CD4-positive, CD25-positive, alpha-beta regulatory T cell (primary cell): ENCODE results near the gene KRT12. TPM values are rescaled to one million over a fixed set of nuclear protein-coding genes. Genes with fewer than 3 reads are reported as not detected.

Source experiments
- ATAC-seq, 2 donors: fragments of 150-1000 bp; cut with Tn5 transposase; one replicate each; pipeline ENCODE4 v1.10.0; 2021; ENCODE audit warnings: low read depth in 2 of 2, moderate number of reproducible peaks in 2 of 2, moderate library complexity in 1 of 2
- DNase-seq, 3 donors: peaks; one replicate each; pipeline versions ENCODE4 v3.0.0 to v3.0.0-alpha.2; 2012 to 2022; ENCODE audit warnings: mixed read lengths in 1 of 3
- H3K27ac ChIP-seq: one replicate; pipeline ENCODE4 v1.7.0; 2013; ENCODE audit warnings: mild to moderate bottlenecking, low read length; ENCODE audit not compliant: insufficient read depth, poor library complexity, severe bottlenecking
- H3K27me3 ChIP-seq: one replicate; pipeline ENCODE4 v1.7.0; 2013; ENCODE audit warnings: low read length; ENCODE audit not compliant: control insufficient read depth, insufficient read depth
- H3K36me3 ChIP-seq: one replicate; pipeline ENCODE4 v1.7.0; 2013; ENCODE audit warnings: mild to moderate bottlenecking, low read length, moderate library complexity; ENCODE audit not compliant: control insufficient read depth, insufficient read depth
- H3K4me1 ChIP-seq: 2 replicates; pipeline ENCODE4 v1.7.0; 2013; ENCODE audit warnings: mild to moderate bottlenecking, low read length; ENCODE audit not compliant: insufficient read depth, control insufficient read depth, poor library complexity, severe bottlenecking
- H3K4me3 ChIP-seq: one replicate; pipeline ENCODE4 v1.7.0; 2013; ENCODE audit warnings: low read depth, mild to moderate bottlenecking, low read length, moderate library complexity
- H3K9me3 ChIP-seq, 2 experiments: 1 replicate in 1 of 2; 2 replicates in 1 of 2; pipeline ENCODE4 v1.7.0; 2013; ENCODE audit warnings: low read length in 2 of 2, mild to moderate bottlenecking in 1 of 2, moderate library complexity in 1 of 2; ENCODE audit not compliant: control insufficient read depth in 2 of 2
- H3K27ac Mint-ChIP-seq, 3 donors: one replicate each; pipeline ENCODE4 v1.8.0; 2020 to 2022; ENCODE audit warnings: mild to moderate bottlenecking in 3 of 3, mixed read lengths in 3 of 3, moderate library complexity in 2 of 3
- H3K27me3 Mint-ChIP-seq: one replicate; pipeline ENCODE4 v1.8.0; 2022; ENCODE audit warnings: mild to moderate bottlenecking, mixed read lengths
- H3K36me3 Mint-ChIP-seq: one replicate; pipeline ENCODE4 v1.8.0; 2020; ENCODE audit warnings: mixed read lengths
- H3K4me1 Mint-ChIP-seq, 4 donors: one replicate each; pipeline ENCODE4 v1.8.0; 2020 to 2022; ENCODE audit warnings: mixed read lengths in 4 of 4, mild to moderate bottlenecking in 1 of 4
- H3K4me3 Mint-ChIP-seq, 4 donors: one replicate each; pipeline ENCODE4 v1.8.0; 2020 to 2022; ENCODE audit warnings: mild to moderate bottlenecking in 4 of 4, mixed read lengths in 4 of 4, moderate library complexity in 3 of 4
- H3K9me3 Mint-ChIP-seq, 7 donors: one replicate each; pipeline ENCODE4 v1.8.0; 2020 to 2022; ENCODE audit warnings: mixed read lengths in 7 of 7, mild to moderate bottlenecking in 3 of 7, moderate library complexity in 2 of 7
- polyA plus RNA-seq, 4 donors: library from polyadenylated mRNA; unstranded; fragments of 300-500 nt; fragmentation: Illumina TruSeq; gene quantifications; one replicate each; pipeline ENCODE4 v1.2.3, GENCODE V29; 2021
- total RNA-seq: library from RNA; stranded (reverse); gene quantifications from one replicate; pipeline ENCODE4 v1.2.3, GENCODE V29; 2022

The KRT12 gene
- total and polyA plus RNA-seq, 5 donors from 2014 or later = not detected

GRCh38 chr17:40822132-40822812 lies 44.8 kb downstream of the KRT12 start, which contains the start of gene KRT10:
Gene KRT10 (minus strand): TSS chr17:40822614. CDS start chr17:40822585, 29 bp downstream.
- H3K36me3 ChIP-seq = peaks cover 4% of the 10 kb centered on the region
- H3K9me3 Mint-ChIP-seq = peaks cover 0 to 6% (median 3%) of the 10 kb centered on the region in 7 donors
- H3K4me3 Mint-ChIP-seq = peak within 1 kb of the TSS in 2 of 4 donors; percentile 12 to 92

GRCh38 chr17:40821536-40821935 lies 45.5 kb downstream of the KRT12 start:
- H3K27ac ChIP-seq = no peak overlapping the region
- peaks cover 0 to 10% (median 5%) of the 10 kb centered on the region in 7 donors for H3K9me3 Mint-ChIP-seq
- peaks cover 5 to 35% (median 15%) of the 10 kb centered on the region in 4 donors for H3K4me1 Mint-ChIP-seq
- no peak overlapping the region for H3K4me3 ChIP-seq
- no peaks in the 10 kb centered on the region for H3K9me3 ChIP-seq
- H3K27me3 Mint-ChIP-seq = no peaks in the 10 kb centered on the region
- no peak overlapping the region for H3K27ac Mint-ChIP-seq
- H3K36me3 ChIP-seq = peaks cover 5% of the 10 kb centered on the region
- no peak for ATAC-seq
- no peaks in the 10 kb centered on the region for H3K4me1 ChIP-seq
- peak overlapping the region in 1 of 4 donors; percentile 92 for H3K4me3 Mint-ChIP-seq
- H3K27me3 ChIP-seq = no peaks in the 10 kb centered on the region
- no peak for DNase-seq
- H3K36me3 Mint-ChIP-seq = peaks cover 45% of the 10 kb centered on the region

More at GRCh38 chr17:40822132-40822812, 44.8 kb downstream of the KRT12 start, which contains the start of gene KRT10:
- H3K36me3 Mint-ChIP-seq = peaks cover 40% of the 10 kb centered on the region
- H3K27me3 Mint-ChIP-seq = no peaks in the 10 kb centered on the region
- ATAC-seq = no peak
- no peaks in the 10 kb centered on the region for H3K9me3 ChIP-seq
- H3K27me3 ChIP-seq = no peaks in the 10 kb centered on the region
- H3K4me1 ChIP-seq = no peaks in the 10 kb centered on the region
- no peak within 1 kb of the TSS for H3K4me3 ChIP-seq
- H3K27ac ChIP-seq = no peak within 1 kb of the TSS
- H3K27ac Mint-ChIP-seq = no peak within 1 kb of the TSS
- no peak for DNase-seq
- H3K4me1 Mint-ChIP-seq = peaks cover 5 to 31% (median 12%) of the 10 kb centered on the region in 4 donors

GRCh38 chr17:40820228-40820838 lies 46.7 kb downstream of the KRT12 start:
- peaks cover 5% of the 10 kb centered on the region for H3K36me3 ChIP-seq
- H3K27me3 ChIP-seq = no peaks in the 10 kb centered on the region
- Mint-ChIP-seq H3K4me1 (peaks cover 5 to 32% (median 14%) of the 10 kb centered on the region in 4 donors), H3K27ac (peak overlapping the region in 2 of 3 donors; percentile 71 to 93), H3K4me3 (peak overlapping the region; percentile 53 to 92 (median 74)), H3K9me3 (peaks cover 0 to 12% (median 3%) of the 10 kb centered on the region in 7 donors), H3K36me3 (peaks cover 39% of the 10 kb centered on the region), H3K27me3 (no peaks in the 10 kb centered on the region)
- no peaks in the 10 kb centered on the region for H3K9me3 ChIP-seq
- H3K27ac ChIP-seq = no peak overlapping the region
- H3K4me3 ChIP-seq = no peak overlapping the region
- ATAC-seq (no peak), DNase-seq (no peak)
- no peaks in the 10 kb centered on the region for H3K4me1 ChIP-seq

GRCh38 chr17:40819528-40820125 lies 47.4 kb downstream of the KRT12 start:
- Mint-ChIP-seq H3K4me3 (peak overlapping the region; percentile 81 to 94 (median 92)), H3K4me1 (peaks cover 5 to 32% (median 14%) of the 10 kb centered on the region in 4 donors), H3K27ac (peak overlapping the region; percentile 79 to 93 (median 85)), H3K36me3 (peaks cover 37% of the 10 kb centered on the region), H3K27me3 (no peaks in the 10 kb centered on the region), H3K9me3 (peaks cover 0 to 12% (median 4%) of the 10 kb centered on the region in 7 donors)
- Histone ChIP-seq H3K4me3 (peak overlapping the region; percentile 92), H3K9me3 (no peaks in the 10 kb centered on the region), H3K36me3 (peaks cover 5% of the 10 kb centered on the region), H3K27ac (peak overlapping the region; percentile 87), H3K4me1 (no peaks in the 10 kb centered on the region), H3K27me3 (no peaks in the 10 kb centered on the region)
- no peak for DNase-seq
- no peak for ATAC-seq

- H3K27me3 ChIP-seq = no peaks in the 10 kb centered on the region
- peaks cover 0 to 12% (median 5%) of the 10 kb centered on the region in 7 donors for H3K9me3 Mint-ChIP-seq
- H3K4me1 Mint-ChIP-seq = peaks cover 5 to 32% (median 14%) of the 10 kb centered on the region in 4 donors
- peaks cover 37% of the 10 kb centered on the region for H3K36me3 Mint-ChIP-seq
- peak; percentile 79 to 92 (median 86) for DNase-seq
- no peaks in the 10 kb centered on the region for H3K9me3 ChIP-seq
- ATAC-seq = peak; percentile 85 to 88
- peak overlapping the region; percentile 97 for H3K4me3 ChIP-seq
- peak overlapping the region; percentile 93 to 96 (median 93) for H3K27ac Mint-ChIP-seq
- H3K27me3 Mint-ChIP-seq = no peaks in the 10 kb centered on the region
- no peaks in the 10 kb centered on the region for H3K4me1 ChIP-seq
- H3K36me3 ChIP-seq = peaks cover 5% of the 10 kb centered on the region
- peak overlapping the region; percentile 87 for H3K27ac ChIP-seq
- peak overlapping the region; percentile 92 to 99 (median 94) for H3K4me3 Mint-ChIP-seq
Measured at GRCh38 chr17:40818733-40819527, 48.1 kb downstream of the KRT12 start.

- no peak for DNase-seq
- Mint-ChIP-seq H3K4me3 (peak overlapping the region; percentile 92 to 99 (median 94)), H3K27ac (peak overlapping the region; percentile 93 to 96 (median 93)), H3K36me3 (peaks cover 37% of the 10 kb centered on the region), H3K4me1 (peaks cover 5 to 32% (median 14%) of the 10 kb centered on the region in 4 donors), H3K27me3 (no peaks in the 10 kb centered on the region), H3K9me3 (peaks cover 0 to 12% (median 5%) of the 10 kb centered on the region in 7 donors)
- Histone ChIP-seq H3K4me3 (peak overlapping the region; percentile 97), H3K27ac (peak overlapping the region; percentile 87), H3K27me3 (peaks cover 3% of the 10 kb centered on the region), H3K36me3 (peaks cover 5% of the 10 kb centered on the region), H3K9me3 (no peaks in the 10 kb centered on the region), H3K4me1 (no peaks in the 10 kb centered on the region)
- ATAC-seq = no peak
Measured at GRCh38 chr17:40818343-40818732, 48.7 kb downstream of the KRT12 start.

- DNase-seq = no peak
- H3K36me3 ChIP-seq = peaks cover 5% of the 10 kb centered on the region
- peaks cover 9% of the 10 kb centered on the region for H3K27me3 ChIP-seq
- no peaks in the 10 kb centered on the region for H3K4me1 ChIP-seq
- Mint-ChIP-seq H3K4me1 (peaks cover 5 to 32% (median 14%) of the 10 kb centered on the region in 4 donors), H3K27ac (peak overlapping the region in 1 of 3 donors; percentile 76), H3K9me3 (peaks cover 0 to 12% (median 5%) of the 10 kb centered on the region in 7 donors), H3K4me3 (peak overlapping the region; percentile 72 to 92 (median 80)), H3K27me3 (peaks cover 9% of the 10 kb centered on the region), H3K36me3 (peaks cover 33% of the 10 kb centered on the region)
- no peak for ATAC-seq
- no peaks in the 10 kb centered on the region for H3K9me3 ChIP-seq
- no peak overlapping the region for H3K4me3 ChIP-seq
- no peak overlapping the region for H3K27ac ChIP-seq
Measured at GRCh38 chr17:40817103-40817682, 49.8 kb downstream of the KRT12 start.
